GM21515 (cell line): ENCODE data around the gene GSG1L.
"Not testable (repeated sequence)": the region's sequence is repeated elsewhere in the genome, so short reads cannot be mapped to it uniquely, and the experiment has no call there.

Experiments
- ATAC-seq: cut with Tn5 transposase; IDR thresholded peaks from one replicate; pipeline ENCODE4 v1.9.1; 2021; ENCODE audit not compliant: unreplicated experiment

Gene GSG1L

DNA sequence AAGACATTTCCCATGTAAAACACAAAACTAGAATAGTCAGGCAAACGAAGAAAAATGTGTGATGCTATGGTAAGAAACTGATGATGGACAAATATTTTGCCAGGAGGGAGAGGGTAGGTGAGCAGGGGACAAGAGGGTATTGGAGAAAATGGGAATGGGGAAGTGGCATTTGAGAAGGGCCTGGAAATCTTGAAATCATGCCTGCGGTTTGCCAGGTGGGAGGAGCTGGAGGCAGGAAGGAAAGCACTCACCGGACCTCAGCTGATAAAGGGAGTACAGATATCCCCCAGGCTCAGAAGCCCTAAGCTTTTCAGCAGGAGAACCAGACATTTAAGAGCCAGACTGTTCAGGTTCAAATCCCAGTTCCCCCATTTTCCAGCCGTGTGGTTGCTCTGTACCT, 103.6 kb downstream of the GSG1L start:
- ATAC-seq: no peak

DNA sequence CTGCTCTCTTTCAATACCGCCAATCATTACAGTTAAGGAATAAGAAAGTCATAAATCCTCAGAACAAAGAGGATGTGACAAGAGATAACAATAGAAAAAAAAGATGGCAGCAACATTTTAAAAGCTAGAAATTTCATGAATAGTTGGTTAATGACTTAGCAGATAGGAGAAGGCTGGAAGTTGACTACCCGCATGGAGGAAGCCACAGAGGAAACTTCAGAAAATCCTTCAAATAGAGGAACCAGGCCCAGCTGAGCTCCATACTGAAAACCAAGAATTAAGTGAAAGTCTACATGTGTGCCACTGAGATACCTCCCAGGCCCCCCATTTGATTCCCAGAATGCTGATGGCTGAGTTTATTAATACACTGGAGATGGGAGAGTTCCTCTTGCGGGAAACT, 109.3 kb downstream of the GSG1L start:
- no peak for ATAC-seq

DNA sequence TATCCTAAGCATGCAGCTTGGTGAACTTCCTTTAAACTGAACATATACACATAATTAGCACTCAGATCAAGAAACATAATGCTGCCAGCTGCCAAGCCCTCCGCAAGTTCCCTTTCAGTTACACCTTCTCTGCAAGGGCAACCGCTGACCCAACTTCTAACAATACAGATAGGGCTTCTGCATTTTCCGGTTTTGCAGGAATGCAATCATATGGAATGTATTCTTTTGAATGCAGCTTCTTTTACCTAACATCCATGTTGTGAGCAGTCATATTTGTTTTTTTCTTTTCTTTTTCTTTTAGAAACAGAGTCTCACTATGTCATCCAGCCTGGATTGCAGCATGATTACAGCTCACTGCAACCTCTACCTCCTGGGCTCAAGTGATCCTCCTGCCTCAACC, 110.7 kb downstream of the GSG1L start:
- ATAC-seq: no peak

DNA sequence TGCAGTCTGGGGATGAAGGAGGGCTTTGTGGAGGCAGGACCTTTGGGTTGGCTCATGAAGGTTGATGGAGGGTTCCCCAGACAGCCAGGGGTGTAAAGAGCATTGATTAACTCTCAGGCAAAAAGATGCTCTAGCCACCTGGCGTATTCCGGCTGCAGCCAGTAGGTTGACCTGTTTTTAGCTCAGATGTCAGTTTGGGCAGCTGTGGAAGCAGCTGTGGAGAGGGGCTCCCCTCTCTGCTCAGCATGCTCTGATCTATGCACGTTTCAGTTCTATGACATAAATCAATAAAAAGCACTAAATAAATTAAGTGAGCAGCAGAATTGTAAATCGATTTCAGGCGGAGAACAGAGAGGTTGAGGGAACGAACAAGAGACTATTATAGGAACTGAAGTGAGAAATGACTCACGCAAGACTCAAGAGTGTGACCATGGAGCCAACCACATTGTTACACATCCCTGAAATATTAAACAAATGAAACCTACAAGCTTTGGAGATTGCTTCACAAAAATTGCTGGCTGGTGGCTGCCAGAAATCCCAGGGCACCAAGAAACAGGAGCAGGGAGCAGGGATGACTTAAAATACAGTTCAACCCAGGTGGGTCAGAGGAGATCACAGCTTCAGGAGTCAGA, 111.9 kb downstream of the GSG1L start:
- no peak for ATAC-seq

DNA sequence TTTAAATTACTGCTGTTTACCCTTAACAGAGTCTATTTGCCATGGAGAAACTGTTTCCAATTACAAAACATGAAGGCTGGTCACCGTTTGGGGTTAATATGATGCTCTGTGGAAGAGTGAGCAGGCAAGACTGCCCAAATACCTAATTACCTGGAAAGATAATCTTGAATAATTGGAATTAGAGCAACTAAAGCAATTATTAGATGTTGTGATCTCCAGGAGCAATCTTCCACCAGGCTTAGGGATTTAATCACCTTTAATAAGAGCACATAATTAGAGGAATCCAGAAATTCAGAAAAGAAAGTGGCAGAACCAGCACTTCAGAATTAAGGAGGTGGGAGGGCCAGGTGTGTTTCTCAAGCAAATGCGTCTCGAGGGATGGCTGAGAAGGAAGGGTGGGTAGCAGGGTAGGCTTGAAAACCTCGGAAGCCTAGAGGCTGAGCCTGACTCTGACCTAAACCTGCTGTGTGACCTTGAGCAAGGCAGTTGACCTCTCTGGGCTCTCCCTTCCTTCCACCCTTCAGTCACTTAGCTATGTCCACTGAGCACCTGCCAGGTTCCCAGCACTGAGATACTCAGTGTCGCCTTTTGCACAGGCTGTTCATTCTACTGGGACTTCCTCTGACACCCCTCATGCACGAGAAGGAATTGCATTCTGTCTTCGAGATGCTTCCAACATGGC, 113.2 kb downstream of the GSG1L start:
- ATAC-seq: no peak

DNA sequence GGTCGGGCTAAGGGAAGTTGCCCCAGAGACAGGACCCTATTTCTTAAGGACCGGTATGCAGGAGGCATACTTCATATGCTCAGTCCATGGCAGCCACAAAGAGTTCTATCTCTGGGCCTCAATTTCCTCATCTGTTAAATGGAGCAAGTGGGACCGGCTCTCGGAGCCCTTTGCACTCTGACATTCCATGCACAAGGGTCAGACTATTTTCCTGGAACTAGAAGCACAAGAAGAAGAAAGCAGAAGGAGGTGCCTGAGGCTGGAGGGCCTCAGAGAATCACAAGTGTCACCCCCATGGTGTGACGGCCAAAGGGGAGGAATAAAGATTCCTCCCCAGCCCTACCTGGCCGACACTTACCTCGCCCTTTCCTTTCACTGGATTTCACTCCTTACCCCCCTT, 115.8 kb downstream of the GSG1L start:
- ATAC-seq: no peak

DNA sequence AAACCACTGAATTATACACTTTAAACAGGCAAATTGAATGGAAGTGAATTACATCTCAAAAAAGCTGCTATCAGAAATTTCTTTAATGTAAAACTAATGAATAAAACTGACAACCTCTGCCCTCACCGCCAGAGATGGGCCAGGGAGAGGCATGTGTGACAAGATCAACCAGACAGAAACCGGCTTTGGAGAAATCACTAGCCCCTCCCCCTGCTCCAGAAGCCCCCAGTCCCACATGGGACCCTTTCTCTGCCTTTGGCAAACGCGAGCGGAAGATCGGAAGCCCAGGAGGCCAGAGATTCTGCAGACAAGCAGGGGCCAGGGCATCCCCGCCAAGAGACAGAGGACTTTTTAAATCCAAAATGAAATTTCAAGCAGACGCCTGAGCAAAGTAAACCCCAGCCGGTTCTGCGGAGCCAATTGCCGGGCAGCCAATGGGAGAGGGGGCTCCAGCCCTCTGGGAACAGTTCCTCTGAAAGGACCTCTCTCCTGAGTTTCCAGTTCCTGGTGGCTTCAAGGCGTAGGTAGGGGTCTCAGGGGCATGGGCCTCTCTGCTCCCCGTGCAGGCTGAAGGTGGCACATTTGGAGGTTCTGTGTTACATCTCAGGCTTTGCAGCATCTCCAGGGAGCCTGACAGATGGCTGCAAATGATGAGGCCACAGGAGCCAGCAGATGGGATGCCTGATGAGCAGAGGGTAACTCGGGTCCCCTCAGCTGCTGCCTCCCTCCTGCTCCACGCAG, 118.1 kb downstream of the GSG1L start:
- no peak for ATAC-seq

DNA sequence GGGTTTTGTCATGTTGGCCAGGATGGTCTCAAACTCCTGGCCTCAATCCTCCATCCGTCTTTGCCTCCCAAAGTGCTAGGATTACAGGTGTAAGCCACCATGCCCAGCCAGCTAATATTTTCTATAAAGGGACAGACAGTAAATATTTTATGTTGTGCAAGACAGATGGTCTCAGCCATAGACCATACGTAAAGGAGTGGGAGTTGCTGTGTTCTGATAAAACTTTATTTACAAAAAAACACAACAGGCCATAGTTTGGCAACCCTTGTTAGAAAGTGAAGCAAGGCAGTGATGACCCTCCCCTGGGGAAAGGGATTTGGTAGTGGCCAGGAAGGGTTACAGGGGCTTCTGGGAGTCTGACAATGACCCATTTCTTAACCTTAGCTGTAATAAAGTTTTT, 119.7 kb downstream of the GSG1L start:
- ATAC-seq: no peak

DNA sequence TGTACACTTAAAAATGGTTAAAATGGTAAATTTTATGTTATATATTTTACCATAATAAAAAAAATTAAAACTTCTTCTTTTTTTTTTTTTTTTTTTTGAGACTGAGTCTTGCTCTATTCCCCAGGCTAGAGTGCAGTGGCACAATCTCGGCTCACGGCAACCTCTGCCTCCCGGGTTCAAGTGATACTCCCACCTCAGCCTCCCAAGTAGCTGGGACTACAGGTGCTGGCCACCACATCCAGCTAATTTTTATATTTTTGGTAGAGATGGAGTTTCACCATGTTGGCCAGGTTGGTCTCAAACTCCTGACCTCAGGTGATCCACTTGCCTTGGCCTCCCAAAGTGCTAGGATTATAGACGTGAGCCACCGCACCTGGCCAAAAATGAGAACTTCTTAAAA, 121.4 kb downstream of the GSG1L start:
- not testable (repeated sequence) for ATAC-seq

DNA sequence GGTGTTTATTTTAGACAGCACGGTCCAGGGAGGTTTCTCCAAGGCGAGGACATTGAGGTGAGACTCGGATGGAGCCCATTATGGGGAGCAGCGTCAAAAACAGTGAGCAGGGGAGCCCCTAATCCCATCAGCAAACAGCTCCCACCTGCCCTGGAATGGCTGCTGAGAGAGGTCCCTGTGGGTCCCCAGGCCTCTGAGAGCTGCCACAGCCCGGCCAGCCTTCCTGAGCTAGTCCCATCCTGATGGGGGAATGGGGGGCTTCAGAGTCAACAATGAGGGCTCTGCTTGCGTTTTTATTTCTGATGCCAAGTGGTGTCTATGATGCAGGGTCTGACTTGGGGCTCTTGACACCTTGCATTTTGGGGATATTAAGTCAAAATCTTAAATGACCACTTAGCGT, 128.4 kb downstream of the GSG1L start:
- ATAC-seq: no peak

DNA sequence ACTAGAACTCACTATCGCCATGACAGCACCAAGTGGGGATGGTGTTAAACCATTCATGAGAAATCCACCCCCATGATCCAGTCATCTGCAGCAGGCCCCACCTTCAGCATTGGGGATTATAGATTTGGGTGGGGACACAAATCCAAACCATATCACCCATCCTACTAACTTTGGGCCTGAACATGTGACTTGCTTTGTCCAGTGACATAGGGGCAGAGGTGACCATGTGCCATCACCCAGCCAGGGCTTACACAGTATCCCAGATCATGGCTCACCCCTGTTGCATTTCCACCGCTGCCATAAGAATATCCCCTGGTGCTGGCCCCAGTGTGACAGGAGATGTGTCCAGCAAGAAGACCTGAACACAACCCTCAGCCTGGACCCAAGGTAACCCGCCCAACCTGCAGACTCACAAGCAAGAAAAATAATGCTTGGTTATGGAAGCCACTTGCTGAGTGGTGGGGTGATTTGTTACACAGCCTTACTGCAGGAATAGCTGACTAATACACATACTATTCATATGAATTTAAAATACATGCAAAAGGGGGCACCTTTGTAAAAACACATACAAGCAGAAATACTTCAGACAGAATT, 130.9 kb downstream of the GSG1L start:
- ATAC-seq: no peak

DNA sequence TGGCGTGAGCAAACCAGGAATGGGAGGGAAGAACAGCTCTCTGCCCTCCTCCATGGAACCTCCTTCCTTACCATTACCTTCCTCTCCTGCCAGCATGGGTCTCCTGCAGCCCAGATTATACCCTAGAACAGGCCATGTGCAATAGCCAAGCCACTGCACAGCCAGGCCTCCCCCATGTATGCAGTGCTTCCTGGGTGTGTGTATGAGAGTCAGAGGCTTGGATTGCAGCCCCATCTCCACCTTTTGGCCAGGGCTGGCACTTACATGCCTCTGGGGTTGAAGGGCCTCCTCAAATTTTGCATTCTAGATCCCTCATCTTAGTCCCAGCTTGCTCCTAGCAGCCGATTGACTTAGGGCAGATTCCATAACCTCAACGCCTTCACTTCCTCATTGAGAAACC, 133.7 kb downstream of the GSG1L start:
- no peak for ATAC-seq

DNA sequence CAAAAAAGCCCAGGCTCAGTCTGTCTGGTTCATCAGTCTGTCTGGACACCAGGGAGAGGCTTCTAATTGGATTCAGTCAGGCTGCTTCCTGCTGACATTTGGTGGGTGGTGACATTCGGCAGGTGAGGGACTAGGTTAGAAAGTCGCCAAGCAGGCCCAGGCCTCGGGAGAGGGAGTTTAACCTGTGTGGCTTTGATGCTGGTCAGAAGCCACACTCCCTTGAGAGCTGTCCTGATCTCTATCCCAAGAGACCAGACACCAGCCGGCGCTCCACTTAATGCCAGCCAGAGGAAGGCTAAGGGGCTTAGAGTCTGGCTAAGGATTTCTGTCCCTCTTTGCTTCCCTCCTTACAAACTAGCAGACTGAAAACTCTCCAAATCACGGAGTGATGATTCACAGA, 135.0 kb downstream of the GSG1L start:
- no peak for ATAC-seq

DNA sequence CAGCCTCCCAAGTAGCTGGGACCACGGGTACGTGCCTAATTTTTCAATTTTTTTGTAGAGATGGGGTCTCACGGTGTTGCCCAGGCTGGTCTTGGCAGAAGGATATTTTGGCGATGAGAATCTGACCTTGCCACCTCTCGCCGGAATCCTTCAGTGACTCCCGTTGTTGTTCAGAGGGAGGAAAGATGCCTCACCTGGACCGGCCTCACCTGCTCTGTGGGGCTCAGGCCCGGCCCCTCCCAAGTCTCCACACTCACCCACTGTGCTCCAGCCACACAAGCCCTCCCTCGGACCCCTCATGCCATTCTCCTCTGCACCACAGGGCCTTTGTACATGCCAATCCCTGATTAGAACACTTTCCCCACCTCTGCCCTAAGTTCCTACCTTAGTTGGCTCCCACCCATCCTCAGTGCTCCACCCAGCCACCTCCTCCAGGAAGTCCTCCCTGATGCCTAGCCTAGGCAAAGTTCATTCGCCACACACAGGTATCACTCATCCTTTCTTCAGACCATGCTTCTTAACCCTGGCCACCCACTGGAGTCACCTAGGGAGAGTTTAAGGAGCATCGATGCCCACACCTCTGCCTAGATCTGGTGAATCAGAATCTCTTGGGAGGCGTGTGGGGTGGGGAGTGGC, 136.1 kb downstream of the GSG1L start:
- ATAC-seq: no peak

DNA sequence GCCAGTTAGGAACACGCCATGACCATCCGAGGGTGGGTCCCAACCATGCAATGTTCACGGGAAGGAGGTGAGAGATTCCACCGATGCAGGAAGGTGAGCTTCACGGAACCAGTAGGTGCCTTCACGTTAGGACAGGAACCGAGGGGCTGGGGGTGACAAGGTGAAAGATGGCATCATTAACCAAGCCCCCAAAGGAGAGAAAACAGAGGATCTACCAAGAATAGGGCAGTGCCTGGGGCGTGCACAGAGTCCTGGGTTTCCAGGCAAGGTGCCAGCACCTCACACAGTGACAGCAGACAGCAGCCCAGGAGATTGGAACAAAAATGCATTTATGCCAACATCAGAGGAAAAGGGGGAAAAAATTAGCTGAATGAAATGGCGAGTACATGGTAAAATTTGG, 137.9 kb downstream of the GSG1L start:
- no peak for ATAC-seq

DNA sequence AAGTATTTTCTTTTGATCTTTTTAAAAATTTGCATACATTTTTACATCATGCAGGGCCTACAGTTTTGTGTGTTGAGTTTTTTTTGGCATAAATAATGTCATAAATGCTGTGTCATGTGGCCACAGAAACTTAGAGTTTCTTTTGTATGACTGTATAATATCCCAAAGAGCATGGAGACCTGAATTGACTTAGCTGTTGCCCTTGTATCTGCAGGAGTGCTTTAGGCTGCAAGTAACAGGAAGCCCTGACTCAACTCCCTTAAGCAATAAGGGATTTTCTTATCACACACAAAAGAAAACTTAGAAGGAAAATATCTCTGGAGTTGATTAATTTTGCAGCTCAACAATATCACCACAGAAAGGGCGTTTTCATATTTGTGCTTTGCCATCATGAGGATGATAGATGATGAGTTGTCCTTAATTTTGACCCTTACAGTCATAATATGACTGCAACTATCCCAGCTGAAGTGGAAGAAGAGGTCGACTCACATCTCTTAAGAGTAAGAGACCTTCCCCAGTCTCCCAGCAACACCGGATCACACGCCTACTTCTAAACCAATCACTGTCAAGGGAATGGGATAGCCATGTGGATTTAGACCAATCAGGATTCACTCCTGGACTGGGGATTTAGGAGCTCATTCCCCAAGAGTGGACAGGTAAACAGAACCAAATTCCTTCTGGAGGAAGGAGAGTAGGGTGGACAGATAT, 138.9 kb downstream of the GSG1L start:
- no peak for ATAC-seq

DNA sequence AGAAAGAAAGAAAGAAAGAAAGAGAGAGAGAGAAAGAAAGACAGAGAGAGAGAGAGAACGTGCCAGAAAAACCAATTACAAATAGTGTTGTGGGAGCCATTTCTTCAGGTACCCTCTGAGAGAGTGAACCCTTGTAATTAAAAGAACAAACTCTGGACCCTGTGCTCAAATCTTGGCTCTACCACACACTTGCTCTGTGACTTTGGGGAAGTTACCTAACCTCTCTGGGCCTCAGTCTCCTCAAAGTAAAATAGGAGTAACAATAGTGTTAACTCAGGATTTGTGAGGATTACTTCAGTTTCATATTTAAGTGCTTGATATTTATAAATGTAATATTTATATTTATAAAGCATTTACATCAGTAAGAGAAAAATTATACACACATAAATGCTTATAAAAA, 139.8 kb downstream of the GSG1L start:
- ATAC-seq: no peak

DNA sequence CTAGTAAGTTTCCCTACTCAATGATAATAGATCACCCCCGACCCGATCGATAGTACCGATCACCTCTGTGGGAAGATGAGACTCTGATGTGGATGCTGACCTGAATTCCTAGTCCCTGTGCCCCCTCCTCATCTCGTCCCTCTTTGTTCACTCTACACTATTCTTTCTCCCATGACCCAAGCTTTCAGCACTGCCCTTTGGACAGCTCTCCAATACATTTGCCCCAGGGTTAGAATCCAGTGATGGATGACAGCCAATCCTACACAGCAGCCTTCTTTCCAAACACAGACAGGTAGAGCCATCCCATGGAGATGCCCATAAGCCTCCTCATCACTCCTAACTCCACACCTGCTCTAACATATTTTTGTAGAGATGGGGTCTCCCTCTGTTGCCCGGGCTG, 141.1 kb downstream of the GSG1L start:
- ATAC-seq: no peak

DNA sequence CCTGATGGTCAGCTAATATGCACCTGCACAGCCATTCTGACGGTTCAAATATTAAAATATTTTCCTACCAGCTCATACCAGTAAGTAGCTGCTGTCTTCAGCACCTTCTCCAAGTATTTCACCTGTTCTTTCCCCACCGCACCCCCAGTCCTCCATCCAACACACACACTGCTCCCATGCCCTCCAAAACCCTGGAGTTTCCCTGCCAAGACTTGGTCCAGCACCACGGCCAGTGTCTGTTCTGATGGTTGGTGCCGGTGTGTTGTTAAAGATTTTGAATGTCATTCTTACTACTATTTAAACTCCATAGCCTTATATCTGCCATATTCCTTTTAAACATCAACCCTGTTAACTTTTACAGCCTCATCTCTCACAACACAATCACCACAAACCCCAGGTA, 142.4 kb downstream of the GSG1L start:
- ATAC-seq: no peak

DNA sequence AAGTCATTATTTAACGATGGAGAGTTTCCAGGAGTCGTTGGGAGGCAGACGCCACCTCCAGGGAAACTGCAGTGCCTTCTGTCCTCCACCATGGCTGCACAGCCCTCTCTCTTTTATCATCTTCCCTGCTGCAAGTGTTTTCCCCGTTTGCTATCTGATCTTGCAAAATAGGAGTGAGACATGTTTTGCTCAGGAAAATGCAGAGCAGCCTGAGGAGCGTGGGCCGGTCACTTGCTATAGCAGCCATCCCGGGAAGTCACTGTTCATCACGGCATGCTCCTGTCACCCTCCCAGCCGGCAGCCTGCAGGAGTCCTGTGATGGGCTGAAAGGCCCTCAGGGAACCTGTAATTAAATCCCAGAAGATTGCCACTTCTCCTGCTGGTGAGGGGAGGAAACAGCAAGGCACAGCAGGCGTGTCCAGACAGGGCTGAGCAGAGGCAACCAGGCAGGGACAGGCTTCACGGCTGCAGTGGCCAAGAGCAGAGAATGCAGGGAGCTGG, 143.1 kb downstream of the GSG1L start:
- no peak for ATAC-seq

DNA sequence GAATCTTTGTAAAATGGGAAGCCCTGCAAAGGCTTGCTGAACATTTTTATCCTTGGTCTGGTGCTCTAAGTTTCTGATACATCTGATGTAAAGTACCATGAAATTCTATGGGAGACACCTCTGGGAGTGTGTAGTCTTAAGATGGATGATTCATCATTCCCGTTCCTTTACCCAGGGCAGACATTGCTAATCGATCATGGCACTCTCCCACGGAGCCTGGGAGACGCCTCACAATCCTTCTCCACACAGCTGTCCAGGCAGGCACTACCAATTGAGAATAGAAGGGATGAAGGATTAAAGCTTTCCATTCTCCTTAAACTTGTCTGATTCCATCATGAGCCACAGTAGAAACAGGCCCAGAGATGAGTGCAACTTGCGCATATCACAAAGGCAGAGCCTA, 144.8 kb downstream of the GSG1L start:
- ATAC-seq: no peak
